Nephron progenitor cell (in vitro differentiated cells): ENCODE measurements around the gene PTRH2.
A peak's percentile ranks its signal among the peaks of the same experiment; 100 is the strongest.

Experiments
- DNase-seq: peaks from one replicate; pipeline ENCODE4 v3.0.0; 2021
- H3K27ac Mint-ChIP-seq: 2 replicates; pipeline ENCODE4 v1.8.0; 2021; ENCODE audit warnings: mild to moderate bottlenecking, moderate library complexity, mixed read lengths
- H3K27me3 Mint-ChIP-seq: 2 replicates; pipeline ENCODE4 v1.8.0; 2021; ENCODE audit warnings: mild to moderate bottlenecking, low read depth, mixed read lengths; ENCODE audit not compliant: poor library complexity
- H3K36me3 Mint-ChIP-seq: 2 replicates; pipeline ENCODE4 v1.8.0; 2021; ENCODE audit warnings: low read depth, mixed read lengths
- H3K4me1 Mint-ChIP-seq: 2 replicates; pipeline ENCODE4 v1.8.0; 2021; ENCODE audit warnings: mixed read lengths
- H3K4me3 Mint-ChIP-seq: 2 replicates; pipeline ENCODE4 v1.8.0; 2021; ENCODE audit warnings: mild to moderate bottlenecking, moderate library complexity, mixed read lengths
- H3K9me3 Mint-ChIP-seq: 2 replicates; pipeline ENCODE4 v1.8.0; 2021; ENCODE audit warnings: mild to moderate bottlenecking, moderate library complexity, mixed read lengths
- TF ChIP-seq, protein P1 (sequence below): fragments of 200-600 bp; sonication (generic); IDR thresholded peaks from 2 replicates; pipeline ENCODE4 v1.5.0; 2021; ENCODE audit warnings: antibody characterized with exemption

Gene PTRH2

DNA sequence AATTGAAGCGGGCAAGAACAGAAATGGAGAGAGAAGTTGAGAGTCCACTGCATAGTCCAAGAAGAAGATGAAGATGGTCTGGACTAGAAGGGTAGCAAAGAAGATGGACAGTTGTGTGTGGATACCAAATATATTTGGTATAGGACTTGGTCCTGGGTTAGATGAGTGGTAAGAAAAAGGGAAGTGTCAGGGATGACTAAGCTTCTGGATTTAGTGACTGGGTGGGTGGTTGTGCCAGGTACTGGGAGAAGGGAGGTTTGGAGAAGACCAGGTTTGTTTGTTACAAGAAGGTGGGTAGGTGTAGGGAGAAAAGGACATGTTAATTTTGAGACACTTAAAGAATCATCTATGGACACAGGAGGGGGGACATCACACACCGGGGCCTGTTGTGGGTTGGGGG is 5.6 kb upstream of the PTRH2 start:
- H3K4me3 Mint-ChIP-seq: no peak overlapping the region
- H3K4me1 Mint-ChIP-seq: peaks cover 14% of the 10 kb centered on the region
- no peak for DNase-seq
- TF ChIP-seq, protein P1, sequence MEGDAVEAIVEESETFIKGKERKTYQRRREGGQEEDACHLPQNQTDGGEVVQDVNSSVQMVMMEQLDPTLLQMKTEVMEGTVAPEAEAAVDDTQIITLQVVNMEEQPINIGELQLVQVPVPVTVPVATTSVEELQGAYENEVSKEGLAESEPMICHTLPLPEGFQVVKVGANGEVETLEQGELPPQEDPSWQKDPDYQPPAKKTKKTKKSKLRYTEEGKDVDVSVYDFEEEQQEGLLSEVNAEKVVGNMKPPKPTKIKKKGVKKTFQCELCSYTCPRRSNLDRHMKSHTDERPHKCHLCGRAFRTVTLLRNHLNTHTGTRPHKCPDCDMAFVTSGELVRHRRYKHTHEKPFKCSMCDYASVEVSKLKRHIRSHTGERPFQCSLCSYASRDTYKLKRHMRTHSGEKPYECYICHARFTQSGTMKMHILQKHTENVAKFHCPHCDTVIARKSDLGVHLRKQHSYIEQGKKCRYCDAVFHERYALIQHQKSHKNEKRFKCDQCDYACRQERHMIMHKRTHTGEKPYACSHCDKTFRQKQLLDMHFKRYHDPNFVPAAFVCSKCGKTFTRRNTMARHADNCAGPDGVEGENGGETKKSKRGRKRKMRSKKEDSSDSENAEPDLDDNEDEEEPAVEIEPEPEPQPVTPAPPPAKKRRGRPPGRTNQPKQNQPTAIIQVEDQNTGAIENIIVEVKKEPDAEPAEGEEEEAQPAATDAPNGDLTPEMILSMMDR: no peak
- H3K36me3 Mint-ChIP-seq: no peaks in the 10 kb centered on the region
- H3K9me3 Mint-ChIP-seq: no peaks in the 10 kb centered on the region
- peaks cover 2% of the 10 kb centered on the region for H3K27me3 Mint-ChIP-seq
- H3K27ac Mint-ChIP-seq: peak overlapping the region; percentile 8

DNA sequence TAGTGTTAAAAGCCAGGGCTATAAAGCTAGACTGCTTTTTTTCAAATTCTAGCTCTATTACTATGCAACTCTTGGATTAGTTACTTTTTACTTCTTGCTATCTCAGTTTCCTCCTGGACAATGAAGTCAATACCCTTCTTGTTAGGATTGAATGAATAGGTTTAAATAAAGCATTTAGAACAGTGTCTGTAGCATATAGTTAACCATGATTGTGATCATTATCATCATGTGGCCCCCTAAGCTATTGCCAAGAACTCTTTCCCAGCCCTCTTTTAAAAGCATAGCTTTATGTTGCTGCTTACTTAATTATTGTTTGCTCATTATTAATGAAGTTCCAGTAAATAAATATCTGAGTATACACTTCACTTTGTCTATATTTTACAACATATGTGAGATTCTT is 4.7 kb upstream of the PTRH2 start:
- Mint-ChIP-seq H3K9me3 (no peaks in the 10 kb centered on the region), H3K36me3 (no peaks in the 10 kb centered on the region), H3K27ac (no peak overlapping the region), H3K27me3 (peaks cover 2% of the 10 kb centered on the region), H3K4me3 (no peak overlapping the region), H3K4me1 (peaks cover 18% of the 10 kb centered on the region)
- TF ChIP-seq, protein P1: no peak
- no peak for DNase-seq

DNA sequence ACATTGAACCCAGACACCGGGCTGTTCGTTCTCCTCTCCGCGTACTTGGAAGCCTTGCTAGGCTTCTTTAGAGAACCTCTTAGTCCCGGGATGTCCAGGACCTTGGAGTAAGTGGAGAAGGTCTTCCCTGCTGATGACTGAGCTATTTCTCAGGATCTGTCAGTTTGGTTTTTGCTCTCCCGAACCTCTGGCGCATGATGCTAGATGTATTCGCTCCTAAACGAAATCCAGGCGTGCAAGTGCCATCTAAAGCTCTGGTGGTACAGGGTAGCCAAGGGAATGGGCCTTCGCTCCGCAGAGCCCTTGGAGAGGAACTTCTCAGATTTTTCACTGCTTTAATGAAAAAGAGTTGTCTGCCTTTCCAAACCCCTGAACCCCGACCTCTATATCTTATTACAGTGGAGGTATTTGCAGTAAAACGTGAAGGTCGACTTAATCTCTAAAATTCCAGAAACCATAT is 771 bp upstream of the PTRH2 start:
- Mint-ChIP-seq H3K27me3 (peaks cover 2% of the 10 kb centered on the region), H3K9me3 (no peaks in the 10 kb centered on the region), H3K4me1 (peaks cover 38% of the 10 kb centered on the region), H3K36me3 (peaks cover 29% of the 10 kb centered on the region), H3K27ac (peak overlapping the region; percentile 99), H3K4me3 (peak overlapping the region; percentile 96)
- TF ChIP-seq, protein P1: no peak
- peak; percentile 24 for DNase-seq

DNA sequence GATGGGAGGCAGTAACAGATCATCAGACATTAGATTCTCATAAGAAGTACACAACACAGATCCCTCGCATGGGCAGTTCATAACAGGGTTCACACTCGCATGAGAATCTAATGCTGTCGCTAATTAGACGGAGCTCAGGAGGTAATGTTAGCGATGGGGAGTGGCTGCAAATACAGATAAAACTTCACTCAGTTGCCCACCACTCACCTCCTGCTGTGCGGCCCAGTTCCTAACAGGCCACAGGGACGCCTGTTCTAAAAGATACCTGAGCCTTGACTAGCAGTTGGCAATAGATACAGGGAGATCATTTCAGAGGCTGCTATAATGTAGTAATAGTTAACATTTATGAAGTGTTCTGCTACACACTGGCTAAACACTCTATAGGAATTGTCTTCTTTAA is 4.9 kb downstream of the PTRH2 start:
- TF ChIP-seq, protein P1: no peak
- Mint-ChIP-seq H3K4me1 (peaks cover 32% of the 10 kb centered on the region), H3K27ac (no peak overlapping the region), H3K9me3 (no peaks in the 10 kb centered on the region), H3K36me3 (peaks cover 82% of the 10 kb centered on the region), H3K4me3 (no peak overlapping the region), H3K27me3 (no peaks in the 10 kb centered on the region)
- DNase-seq: no peak

DNA sequence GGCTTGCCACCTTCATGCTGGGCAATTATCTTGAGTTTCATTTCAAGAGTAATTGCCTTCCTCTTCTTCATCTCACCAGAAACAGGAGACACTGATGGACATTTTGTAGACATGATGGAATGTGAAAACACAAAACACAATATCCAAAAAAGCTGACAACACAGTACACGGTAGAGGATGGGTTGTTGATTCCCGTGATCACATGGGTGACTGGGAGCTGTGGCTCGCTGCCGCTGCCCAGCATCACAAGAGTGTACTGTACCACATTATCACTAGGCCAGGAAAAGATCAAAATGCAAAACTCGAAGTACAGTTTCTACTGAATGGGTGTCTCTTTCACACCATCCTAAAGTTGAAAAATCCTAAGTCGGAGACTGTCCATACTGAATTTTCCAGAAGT is 7.4 kb downstream of the PTRH2 start:
- Mint-ChIP-seq H3K27me3 (no peaks in the 10 kb centered on the region), H3K4me3 (no peak overlapping the region), H3K4me1 (peaks cover 22% of the 10 kb centered on the region), H3K27ac (peak overlapping the region; percentile 7), H3K36me3 (peaks cover 80% of the 10 kb centered on the region), H3K9me3 (no peaks in the 10 kb centered on the region)
- no peak for DNase-seq
- TF ChIP-seq, protein P1: no peak

DNA sequence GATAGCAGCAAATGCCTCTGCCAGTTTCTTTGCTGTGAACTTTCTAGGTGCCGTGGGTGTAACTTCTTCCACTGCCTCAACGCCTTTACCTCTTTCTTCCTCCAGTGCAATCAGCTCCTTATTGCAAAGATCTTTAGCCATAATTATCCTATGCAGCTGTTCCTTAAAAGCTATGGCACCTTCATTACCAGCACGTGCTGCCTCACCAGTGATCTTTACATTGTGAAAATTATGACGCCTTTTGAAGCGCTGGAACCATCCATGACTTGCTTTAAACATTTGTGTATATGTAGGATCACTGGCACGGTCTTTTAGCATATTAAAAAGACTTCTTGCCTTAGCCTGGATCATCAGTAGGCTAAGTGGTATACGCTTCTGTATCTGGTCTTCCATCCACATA is 8.0 kb downstream of the PTRH2 start:
- H3K27me3 Mint-ChIP-seq: no peaks in the 10 kb centered on the region
- no peak overlapping the region for H3K27ac Mint-ChIP-seq
- TF ChIP-seq, protein P1: no peak
- no peak for DNase-seq
- no peak overlapping the region for H3K4me3 Mint-ChIP-seq
- peaks cover 81% of the 10 kb centered on the region for H3K36me3 Mint-ChIP-seq
- peaks cover 20% of the 10 kb centered on the region for H3K4me1 Mint-ChIP-seq
- H3K9me3 Mint-ChIP-seq: no peaks in the 10 kb centered on the region
